SK-N-SH (cell line): Measurements from ENCODE around the gene MAP3K2.

Experiments
- CTCF ChIP-seq: fragments of 200-600 bp; sonication (generic); IDR thresholded peaks from 2 replicates; pipeline ENCODE4 v1.6.1; 2017; ENCODE audit warnings: antibody characterized with exemption, mild to moderate bottlenecking, moderate library complexity
- EP300 ChIP-seq, 2 experiments: IDR thresholded peaks; 2 replicates each; pipeline versions ENCODE4 v1.4.0 to v1.6.1; 2012; ENCODE audit warnings: borderline replicate concordance in 1 of 2, low read depth in 1 of 2, low read length in 1 of 2
- FOSL2 ChIP-seq: IDR thresholded peaks from 2 replicates; pipeline ENCODE4 v1.4.0; 2012; ENCODE audit warnings: low read depth, mild to moderate bottlenecking, moderate library complexity, borderline replicate concordance
- FOXM1 ChIP-seq: IDR thresholded peaks from 2 replicates; pipeline ENCODE4 v1.4.0; 2012; ENCODE audit warnings: low read depth, mild to moderate bottlenecking
- GATA2 ChIP-seq: sonication (generic); formaldehyde crosslinking; IDR thresholded peaks from 2 replicates; pipeline ENCODE4 v1.5.0; 2020; ENCODE audit warnings: mild to moderate bottlenecking, missing genetic modification reagents
- NFIC ChIP-seq: IDR thresholded peaks from 2 replicates; pipeline ENCODE4 v1.4.0; 2012; ENCODE audit warnings: borderline replicate concordance
- NRF1 ChIP-seq: IDR thresholded peaks from 2 replicates; pipeline ENCODE4 v1.6.1; 2012; ENCODE audit warnings: low read depth, mild to moderate bottlenecking, low read length
- RAD21 ChIP-seq: IDR thresholded peaks from 2 replicates; pipeline ENCODE4 v1.6.1; 2012; ENCODE audit warnings: mild to moderate bottlenecking, low read length
- RFX5 ChIP-seq: IDR thresholded peaks from 2 replicates; pipeline ENCODE4 v1.6.1; 2012; ENCODE audit warnings: mild to moderate bottlenecking, improper control_type of control experiment, low read length
- SMC3 ChIP-seq: IDR thresholded peaks from 2 replicates; pipeline ENCODE4 v1.6.1; 2012; ENCODE audit warnings: low read depth, low read length, improper control_type of control experiment
- TEAD4 ChIP-seq: IDR thresholded peaks from 2 replicates; pipeline ENCODE4 v1.4.0; 2012; ENCODE audit warnings: mild to moderate bottlenecking, borderline replicate concordance; ENCODE audit not compliant: insufficient read depth
- YY1 ChIP-seq: IDR thresholded peaks from 2 replicates; pipeline ENCODE4 v1.4.0; 2012; ENCODE audit warnings: low read depth, mild to moderate bottlenecking
- TF ChIP-seq, protein P1 (sequence below): fragments of 150-350 bp; IDR thresholded peaks from 2 replicates; pipeline ENCODE4 v1.6.1; 2017; ENCODE audit warnings: antibody characterized with exemption, low read length, low read depth, borderline replicate concordance

DNA sequence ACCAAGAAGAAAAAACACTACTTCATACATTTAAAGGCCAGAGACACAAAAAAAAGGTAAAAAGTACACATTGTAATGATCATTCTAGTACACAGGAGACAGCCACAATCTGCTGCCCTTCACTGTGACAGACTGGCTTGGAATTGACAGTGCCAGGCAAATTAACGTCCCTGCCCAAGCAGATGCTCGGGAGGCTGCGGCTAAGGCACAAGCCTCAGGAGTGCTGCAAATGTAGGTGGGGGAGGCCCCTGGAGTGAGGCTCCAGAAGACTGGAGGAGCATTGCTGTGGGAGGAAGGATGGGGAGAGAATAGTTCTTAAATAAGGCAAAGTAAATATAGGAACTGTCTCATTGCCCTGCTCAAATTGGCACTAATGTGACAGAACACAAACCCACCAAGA, 112.4 kb downstream of the MAP3K2 start:
- TF ChIP-seq CTCF (no peak), RAD21 (no peak), TEAD4 (no peak), FOSL2 (no peak), YY1 (no peak), RFX5 (no peak), FOXM1 (no peak), EP300 (IDR thresholded peaks at IDR 0.05; ENCODE audit: borderline replicate concordance in 1 of 2, low read depth in 1 of 2, low read length in 1 of 2) (no peak), NRF1 (no peak), NFIC (no peak), SMC3 (no peak), GATA2 (CRISPR knock-in tag) (no peak)
- TF ChIP-seq, protein P1, sequence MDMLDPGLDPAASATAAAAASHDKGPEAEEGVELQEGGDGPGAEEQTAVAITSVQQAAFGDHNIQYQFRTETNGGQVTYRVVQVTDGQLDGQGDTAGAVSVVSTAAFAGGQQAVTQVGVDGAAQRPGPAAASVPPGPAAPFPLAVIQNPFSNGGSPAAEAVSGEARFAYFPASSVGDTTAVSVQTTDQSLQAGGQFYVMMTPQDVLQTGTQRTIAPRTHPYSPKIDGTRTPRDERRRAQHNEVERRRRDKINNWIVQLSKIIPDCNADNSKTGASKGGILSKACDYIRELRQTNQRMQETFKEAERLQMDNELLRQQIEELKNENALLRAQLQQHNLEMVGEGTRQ: no peak
